SK-N-MC (cell line): ENCODE measurements around the gene ISM2.

Experiments used
- EZH2 ChIP-seq: fragments of 200-600 bp; sonication (generic); IDR thresholded peaks from one replicate; pipeline ENCODE4 v1.6.1; 2017; ENCODE audit warnings: antibody characterized with exemption
- POLR2AphosphoS5 ChIP-seq: IDR thresholded peaks from 2 replicates; pipeline ENCODE4 v1.6.1; 2012; ENCODE audit warnings: mild to moderate bottlenecking, low read depth, low read length, borderline replicate concordance

- TF ChIP-seq POLR2AphosphoS5 (no peak), EZH2 (no peak)
Observed at GRCh38 chr14:77485901-77486678, 12.5 kb downstream of the ISM2 start.
